Activated CD4-positive, alpha-beta T cell treated with anti-CD3 and anti-CD28 coated beads, Interleukin-2, amount 50 U/mL, for 24 hours (primary cell): ENCODE data around the gene PANK1.
A peak's percentile ranks its signal among the peaks of the same experiment; 100 is the strongest.
"Not testable (repeated sequence)": the region's sequence is repeated elsewhere in the genome, so short reads cannot be mapped to it uniquely, and the experiment has no call there.

Experiments used
- DNase-seq, 2 donors: peaks; one replicate each; pipeline ENCODE4 v3.0.0-alpha.2; 2020; ENCODE audit warnings: low read depth in 1 of 2, low spot score in 1 of 2

Gene PANK1

DNA sequence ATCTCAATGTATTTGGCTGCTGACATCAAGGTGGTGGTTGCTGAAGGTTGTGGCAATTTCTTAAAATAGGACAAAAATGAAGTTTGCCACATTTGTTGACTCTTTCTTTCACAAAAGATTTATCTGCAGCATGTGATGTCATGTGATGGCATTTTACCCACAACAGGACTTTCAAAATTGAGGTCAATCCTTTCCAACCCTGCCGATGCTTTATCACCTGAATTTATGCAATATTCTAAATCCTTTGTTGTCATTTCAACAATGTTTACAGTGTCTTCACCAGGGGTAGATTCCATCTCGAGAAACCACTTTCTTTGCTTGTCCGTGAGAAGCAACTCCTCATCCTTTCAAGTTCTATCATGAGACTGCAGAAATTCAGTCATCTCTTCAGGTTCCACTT is 69.0 kb downstream of the PANK1 start:
- DNase-seq = no peak

DNA sequence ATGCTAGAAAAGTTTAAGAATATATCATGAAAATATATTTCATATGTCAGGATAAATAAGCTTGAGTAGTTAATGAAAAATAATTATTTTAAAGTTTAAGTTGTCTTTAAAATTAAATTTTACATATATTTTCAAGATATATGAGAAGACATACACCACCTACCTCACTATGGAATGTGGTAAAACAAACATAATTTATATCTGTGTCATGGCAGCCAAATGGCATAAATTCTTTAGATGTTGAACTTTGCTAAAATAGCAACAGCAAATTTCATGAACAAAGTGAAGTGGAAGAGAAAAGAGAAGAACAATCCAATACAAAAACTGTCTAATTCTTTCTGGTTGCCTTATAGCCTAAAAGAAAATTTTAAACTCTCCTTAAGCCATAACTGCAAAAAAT is 70.0 kb downstream of the PANK1 start:
- DNase-seq = no peak

DNA sequence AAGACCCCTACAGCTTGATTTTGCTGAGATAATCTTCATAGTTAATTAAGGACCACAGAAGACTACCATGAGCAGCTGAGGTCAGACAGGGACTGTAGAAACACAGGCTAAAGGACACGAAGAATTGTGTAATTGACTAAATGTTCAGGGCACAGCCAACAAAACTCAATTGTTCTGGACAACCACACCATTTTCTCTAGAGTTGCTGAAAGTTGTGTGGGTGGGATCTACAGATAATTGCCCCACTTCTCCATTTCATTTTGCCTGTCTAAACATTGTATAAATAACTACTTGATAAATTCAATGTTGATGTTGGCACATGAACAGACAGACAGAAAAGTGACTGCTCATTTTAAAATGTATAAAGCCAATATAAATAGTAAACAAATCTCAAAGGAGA is 70.7 kb downstream of the PANK1 start:
- no peak for DNase-seq

DNA sequence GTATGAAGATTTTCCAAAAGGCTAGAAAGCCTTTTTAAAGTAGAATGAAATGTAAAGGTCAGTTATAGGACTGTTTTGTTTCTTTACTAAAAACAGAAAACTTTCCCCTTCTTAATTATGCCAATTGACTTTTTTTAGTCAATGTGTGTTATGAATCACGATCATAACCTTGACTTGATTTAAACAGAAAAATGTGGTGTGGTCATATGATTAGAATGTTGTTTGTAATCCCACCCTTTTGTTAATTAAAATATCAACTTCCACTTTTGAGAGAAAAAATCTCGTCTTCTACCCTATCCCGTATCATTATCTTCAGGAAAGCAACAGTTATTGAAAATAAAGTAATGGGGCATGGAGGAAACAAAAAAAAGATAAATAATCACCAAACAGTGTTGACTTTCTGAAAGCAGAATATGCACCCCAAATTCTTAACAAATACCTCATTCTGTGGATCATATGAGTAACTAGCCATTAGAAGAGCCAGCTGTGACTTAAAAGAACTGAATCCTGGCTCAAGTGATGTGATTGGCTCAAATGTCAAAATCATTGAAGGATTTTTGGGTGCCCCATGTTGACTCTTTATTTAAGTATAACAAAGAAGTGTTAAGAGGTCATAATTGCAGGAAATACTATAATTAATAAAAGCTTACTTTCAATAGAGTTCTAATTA is 77.3 kb downstream of the PANK1 start:
- DNase-seq = no peak

DNA sequence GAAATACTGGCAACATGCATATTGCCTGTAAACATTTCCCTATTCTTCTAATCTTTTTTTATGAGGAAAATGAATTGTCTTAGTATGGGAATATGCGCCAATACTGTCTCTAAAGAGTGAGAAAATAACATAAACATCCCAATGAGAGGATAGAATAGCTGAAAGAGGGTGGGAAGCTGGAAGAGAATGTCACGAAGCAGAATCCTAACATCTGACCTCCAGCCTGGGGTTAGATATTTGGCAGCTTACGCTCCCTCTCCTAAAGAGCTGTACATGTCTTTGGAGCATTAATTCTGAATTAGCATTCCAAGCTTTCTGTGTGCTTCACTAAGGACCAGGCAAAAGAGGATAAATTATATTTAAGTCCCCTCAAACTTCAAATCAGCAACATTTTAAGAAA is 78.0 kb downstream of the PANK1 start:
- DNase-seq = no peak

DNA sequence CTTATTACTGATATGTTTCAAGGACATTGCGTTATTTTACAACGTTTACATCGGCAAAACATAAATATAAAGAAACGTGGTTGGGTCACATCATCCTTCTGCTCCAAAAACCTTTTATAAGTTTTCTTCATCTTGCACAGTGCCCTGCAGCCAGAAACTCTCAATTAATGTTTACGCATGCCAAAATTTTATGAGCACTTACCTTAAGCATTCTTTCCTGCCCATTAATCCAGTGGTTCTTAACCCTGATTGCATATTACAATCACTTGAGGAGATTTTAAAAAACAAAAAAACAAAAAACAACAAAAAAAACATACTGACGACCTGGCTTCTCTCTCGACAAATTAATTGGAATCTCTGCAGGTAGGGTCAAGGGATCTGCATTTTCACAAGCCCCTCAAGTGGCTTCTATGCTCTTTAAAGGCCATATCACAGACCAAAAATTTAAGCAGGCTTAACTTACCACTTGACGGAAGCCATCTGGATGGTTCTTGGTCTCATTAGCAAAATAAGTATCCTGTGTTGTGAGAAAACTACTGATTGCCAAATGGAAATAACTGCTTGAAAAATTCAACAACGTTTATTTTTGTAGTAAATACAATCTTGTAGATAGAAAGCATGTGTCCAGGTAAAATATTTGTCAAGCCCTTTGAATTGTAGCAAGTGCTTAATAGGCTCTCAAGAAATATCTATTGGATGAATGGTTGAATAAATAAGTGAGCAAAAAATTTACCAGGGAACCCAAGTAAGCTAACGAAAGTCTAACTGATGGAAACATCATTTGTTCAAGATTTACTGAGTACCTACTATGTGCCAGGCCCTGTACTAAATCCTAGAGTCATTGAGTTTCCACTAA is 78.7 kb downstream of the PANK1 start:
- DNase-seq = no peak

DNA sequence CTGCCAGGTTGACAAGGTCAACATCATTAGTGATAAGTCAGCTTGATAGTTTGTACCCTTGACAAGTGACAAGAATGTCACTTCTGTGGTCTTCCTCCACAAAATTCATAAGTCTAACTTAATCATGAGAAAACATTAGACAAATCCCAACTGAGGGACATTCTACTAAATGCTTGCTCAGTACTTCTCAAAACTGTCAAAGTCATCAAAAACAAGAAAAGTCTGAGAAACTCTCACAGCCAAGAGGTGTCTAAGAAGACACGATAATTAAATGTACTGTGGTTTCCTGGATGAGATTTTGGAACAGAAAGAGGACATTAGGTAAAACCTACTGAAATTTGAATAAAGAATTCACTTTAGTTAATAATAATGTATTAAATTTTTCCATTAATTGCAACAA is 79.9 kb downstream of the PANK1 start:
- DNase-seq = no peak

DNA sequence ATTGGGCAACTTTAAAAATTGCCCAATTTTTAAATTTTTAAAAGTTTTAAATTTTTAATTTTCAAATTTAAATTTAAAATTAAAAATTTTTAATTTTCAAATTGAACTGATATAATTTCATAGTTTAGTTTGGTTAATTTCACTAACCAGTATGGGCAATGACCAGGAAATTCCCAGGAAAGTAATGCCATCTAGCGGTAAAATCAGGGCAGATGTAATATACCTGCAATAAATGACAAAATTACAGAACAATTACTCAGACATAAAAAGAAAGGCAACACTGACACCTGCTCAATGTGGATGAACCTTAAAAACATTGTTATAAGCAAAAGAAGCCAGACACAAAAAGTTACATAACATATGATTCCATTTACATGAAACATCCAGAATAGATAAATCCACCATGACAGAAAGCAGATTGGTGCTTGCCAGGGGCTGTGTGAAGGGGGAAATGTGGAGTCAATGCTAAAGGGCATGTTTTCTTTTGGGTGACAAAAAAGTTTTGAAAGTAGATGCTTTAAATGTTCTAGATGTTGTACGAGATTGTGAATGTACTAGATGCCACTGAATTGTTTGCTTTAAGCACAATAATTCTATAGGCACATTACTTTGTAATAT is 81.1 kb downstream of the PANK1 start:
- DNase-seq = peak in 1 of 2 donors; percentile 28

DNA sequence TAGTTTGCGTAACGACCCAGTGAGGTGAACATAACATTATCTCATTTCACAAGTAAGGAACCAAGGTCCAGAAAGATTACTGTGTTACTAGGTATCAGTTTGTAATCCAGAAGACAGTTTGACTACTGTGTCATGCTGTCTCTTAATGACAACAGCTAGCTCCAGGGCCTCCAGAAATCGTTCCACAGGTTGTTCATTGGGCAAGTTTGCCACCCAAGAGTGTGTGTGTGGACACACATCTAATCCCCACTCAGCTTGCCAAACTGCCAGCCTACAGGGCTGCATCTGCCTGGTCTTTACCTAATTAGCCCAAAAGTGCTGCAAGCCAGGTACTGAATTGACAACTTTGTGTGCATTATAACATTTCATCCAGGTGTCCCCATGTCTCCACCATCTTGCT is 81.7 kb downstream of the PANK1 start:
- no peak for DNase-seq

DNA sequence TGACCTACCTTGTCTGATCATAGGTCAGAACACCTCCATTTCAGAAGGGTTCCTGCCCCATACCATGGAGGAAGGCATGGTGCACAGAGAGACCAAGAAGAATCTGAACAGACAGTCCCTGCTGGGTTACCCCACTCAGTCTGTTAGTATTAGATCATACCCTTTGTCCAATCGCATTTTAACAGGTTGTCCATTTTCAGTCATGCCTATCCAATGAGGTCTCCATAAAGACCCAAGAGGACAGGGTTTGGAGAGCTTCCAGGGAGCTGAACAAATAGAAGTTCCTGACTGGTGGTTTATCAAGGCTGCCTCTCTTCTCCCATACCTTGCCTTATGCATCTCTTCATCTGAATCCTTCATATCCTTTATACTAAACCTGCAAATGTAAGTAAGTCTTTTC is 88.4 kb downstream of the PANK1 start:
- no peak for DNase-seq

DNA sequence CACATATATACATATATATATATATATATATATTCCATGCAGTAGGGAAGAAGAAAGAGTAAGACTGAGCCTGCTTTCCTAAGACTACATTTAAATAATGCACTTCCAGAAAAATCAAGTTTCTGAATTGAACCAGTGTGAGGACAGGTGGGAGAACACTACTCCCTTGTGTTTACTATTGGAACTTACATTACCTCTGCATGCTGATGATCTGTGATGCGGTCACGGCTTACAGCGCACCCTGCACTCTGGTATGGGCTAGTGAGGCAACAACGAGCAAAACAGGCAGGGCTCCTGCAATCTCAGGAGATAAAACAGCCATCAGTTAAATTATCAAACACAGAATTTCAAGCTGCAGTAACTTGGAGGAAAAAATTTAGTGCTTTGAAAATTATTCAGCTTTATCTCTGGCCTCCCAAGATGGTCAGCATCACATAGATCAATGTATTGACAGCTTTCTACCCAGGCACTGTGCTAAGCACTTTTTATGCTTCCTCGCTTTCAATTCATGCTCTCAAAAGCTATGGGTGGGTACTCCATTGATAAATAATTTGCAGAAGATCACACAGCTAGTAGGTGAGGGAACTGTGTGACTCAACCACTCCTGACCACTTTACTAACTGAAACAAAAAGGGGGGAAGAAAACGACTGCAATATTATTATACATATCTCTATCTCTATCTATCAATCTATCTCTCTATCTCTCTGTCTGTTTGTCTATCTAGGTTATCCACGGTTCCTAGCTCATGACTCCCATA is 89.2 kb downstream of the PANK1 start:
- no peak for DNase-seq

DNA sequence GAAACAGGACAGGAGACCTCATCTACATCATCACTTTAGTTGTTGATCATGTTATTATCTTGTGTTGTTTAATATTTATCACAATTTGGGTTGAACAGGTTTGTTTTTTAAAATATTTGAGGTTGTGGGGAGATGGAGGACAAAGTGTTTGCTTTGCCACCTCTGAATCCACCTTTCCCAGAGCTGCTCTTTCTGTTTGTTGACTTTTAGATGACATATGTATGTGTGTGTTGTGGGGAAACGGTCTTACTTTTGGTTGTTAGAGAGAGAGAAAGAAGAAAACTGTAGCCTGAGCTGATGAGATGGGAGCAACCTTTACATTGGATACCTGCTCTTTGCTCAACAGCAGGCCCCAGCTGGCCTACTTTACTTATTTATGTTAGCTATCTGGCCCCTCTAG is 90.6 kb downstream of the PANK1 start:
- no peak for DNase-seq

DNA sequence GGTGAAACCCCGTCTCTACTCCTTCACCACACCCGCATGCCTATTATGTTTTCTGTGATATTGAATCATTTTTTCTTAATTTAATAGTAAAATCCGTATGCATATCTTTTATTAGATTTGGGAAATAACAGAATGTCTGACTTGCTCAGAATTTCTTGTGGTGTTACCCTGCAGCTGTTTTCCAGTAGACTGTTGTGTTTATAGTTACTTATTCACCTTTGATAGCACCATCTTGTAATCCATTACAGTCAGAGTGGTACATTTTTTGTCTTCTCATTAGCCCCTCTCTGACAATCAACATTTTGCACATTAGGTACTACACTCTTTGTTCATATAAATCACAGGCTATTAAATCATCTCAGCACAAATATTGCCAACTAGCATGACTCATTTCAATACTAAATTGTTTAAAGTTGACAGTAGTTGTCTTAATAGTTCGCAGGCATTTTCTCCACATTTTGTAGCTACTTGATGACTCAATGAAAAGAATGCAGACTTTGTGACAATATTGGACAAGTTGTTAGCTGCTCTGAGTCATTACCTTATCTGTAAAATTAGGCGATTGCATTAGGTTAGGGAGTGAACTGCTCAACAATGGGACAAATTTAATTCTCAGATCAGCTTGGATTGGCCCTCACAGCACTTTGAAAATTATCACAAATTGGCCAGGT is 91.8 kb downstream of the PANK1 start:
- no peak for DNase-seq

DNA sequence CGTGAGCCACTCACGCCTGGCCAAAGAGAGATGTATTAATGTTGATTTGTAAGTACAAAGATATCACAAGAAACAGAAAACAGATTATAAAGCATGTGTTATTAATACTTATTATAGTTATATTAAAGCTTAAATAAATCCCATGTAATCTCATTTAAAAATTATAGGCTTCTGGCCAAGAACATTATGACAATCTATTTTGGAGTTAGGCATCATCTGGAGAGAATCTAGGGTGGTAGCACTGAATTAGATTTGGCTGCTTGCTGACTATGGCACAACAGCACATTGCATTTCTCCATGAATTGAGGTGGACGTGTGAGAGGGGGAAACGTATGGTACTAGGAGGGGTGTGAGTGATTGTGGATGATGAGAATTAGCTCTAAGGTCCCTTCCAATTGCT is 92.8 kb downstream of the PANK1 start:
- DNase-seq = no peak

DNA sequence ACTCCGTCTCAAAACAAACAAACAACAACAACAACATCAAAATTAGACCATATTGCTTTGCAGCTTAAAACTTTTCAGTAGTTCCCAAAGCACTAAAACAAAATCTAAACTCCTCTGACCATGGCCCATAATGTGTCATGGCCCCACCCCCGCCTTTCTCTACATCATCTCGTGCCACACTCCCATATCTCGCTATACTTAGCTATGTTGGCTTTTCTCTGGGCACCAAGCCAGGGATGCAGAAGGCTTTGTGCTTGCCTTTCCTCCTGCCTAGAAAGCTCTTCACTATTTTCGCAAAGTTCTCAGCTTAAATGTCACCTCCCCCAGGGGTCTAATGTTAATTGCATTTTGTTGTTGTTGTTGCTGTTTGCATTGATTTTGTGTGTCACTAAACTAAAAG is 94.5 kb downstream of the PANK1 start:
- DNase-seq = no peak

DNA sequence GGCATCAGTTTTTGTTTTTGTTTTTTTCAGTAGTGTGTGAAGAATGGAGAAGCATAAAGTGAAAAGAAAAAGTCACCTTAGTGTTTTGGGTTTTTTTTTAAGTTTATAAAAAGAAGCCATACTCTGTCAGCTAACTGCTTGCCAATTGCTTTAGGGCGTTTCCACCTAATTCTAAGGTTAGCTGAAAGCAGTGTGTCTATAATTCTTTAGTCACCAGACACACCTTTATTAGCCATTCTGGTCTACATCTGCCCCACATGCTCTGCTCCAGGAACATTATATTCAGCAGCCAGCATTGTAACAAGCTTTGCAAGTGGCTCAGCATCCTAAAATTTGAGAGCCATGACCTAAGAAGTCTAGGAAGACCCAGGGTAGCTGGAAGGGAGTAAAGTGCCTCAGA is 95.5 kb downstream of the PANK1 start:
- DNase-seq = no peak

DNA sequence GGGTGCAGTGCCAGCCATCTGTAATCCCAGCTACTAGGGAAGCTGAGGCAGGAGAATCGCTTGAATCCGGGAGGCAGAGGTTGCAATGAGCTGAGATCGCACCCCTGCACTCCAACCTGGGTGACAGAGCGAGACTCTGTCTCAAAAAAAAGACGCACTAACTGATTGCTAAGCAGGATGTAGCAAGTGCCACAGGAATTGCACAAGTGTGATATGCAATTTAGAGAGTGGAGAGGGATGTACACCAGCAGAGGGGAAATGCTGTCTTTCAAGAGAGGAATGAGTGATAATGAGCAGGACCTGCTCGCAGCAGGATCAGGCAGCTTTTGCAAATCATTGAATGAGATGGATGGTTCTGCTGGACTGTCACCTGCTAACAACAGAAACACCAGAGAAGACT is 96.4 kb downstream of the PANK1 start:
- no peak for DNase-seq

DNA sequence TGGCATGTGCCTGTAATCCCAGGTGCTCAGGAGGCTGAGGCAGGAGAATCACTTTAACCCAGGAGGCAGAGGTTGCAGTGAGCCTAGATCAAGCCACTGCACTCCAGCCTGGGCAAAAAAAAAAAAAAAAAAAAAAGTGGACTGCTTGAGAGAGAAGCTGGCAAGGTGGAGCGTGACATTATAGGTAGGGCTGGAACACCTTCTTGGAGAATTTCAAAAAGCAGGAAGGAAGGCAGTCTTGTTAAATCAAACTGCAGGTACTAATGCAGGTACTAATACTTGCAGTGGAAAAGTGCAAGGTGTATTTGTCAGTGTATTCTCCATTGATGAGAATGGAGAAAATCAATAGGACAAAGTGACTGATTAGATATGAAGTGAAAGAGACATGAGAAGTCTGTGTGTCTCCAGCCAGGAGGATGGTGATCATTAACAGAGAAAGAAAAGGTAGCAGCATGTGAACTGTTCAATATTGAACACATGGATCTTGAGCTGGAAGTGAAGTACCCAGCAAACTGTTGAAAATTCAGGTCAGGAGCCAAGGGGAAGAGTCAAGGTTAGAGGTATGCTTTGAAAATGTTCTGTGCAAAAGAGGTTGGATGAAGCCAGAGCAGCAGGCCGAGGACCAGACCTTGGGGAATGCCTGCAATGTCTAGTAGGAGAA is 97.1 kb downstream of the PANK1 start:
- no peak for DNase-seq

DNA sequence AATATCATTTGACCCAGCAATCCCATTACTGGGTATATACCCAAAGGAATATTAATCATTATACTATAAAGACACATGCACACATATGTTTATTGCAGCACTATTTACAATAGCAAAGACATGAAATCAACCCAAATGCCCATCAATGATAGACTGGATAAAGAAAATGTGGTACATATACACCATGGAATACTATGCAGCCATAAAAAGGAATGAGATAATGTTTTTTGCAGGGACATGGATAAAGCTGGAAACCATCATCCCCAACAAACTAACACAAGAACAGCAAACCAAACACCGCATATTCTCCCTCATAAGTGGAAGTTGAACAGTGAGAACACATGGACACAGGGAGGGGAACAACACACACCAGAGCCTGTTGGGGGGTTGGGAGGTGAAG is 98.4 kb downstream of the PANK1 start:
- DNase-seq = not testable (repeated sequence)

DNA sequence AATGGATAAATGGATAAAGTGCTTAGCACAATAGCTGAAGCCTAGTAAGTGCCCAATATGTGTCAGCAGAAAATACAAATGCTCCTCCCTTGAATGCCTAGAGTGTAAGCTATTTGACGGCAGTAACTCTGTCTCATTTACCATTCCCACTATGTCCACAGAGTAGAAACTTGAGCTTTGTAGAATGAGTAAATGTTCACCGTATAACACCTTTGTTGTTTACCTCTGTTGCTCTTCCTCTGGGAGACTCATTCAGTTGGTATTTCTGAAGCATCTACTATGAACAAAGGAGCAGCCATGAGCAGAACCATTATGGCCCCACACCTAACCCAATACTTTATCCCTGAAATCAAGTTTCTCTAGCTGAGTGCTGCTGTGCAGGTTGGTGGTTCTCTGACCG is 101.2 kb downstream of the PANK1 start:
- DNase-seq = no peak
